HUDEP-2 (cell line): ENCODE measurements around the gene CAMTA1.

Experiments used
- DNase-seq, 76 experiments: peaks; one replicate each; lab custom pipeline; 2025; ENCODE audit not compliant: unreplicated experiment in 76 of 76; lab: John Stamatoyannopoulos, UW

Gene CAMTA1

GRCh38 chr1:7432900-7433380 lies 647.7 kb downstream of the CAMTA1 start:
- no peak for DNase-seq

- DNase-seq = no peak
Measured at GRCh38 chr1:7434566-7434965, 649.3 kb downstream of the CAMTA1 start.

GRCh38 chr1:7435276-7436055 lies 650.2 kb downstream of the CAMTA1 start:
- no peak for DNase-seq

DNA sequence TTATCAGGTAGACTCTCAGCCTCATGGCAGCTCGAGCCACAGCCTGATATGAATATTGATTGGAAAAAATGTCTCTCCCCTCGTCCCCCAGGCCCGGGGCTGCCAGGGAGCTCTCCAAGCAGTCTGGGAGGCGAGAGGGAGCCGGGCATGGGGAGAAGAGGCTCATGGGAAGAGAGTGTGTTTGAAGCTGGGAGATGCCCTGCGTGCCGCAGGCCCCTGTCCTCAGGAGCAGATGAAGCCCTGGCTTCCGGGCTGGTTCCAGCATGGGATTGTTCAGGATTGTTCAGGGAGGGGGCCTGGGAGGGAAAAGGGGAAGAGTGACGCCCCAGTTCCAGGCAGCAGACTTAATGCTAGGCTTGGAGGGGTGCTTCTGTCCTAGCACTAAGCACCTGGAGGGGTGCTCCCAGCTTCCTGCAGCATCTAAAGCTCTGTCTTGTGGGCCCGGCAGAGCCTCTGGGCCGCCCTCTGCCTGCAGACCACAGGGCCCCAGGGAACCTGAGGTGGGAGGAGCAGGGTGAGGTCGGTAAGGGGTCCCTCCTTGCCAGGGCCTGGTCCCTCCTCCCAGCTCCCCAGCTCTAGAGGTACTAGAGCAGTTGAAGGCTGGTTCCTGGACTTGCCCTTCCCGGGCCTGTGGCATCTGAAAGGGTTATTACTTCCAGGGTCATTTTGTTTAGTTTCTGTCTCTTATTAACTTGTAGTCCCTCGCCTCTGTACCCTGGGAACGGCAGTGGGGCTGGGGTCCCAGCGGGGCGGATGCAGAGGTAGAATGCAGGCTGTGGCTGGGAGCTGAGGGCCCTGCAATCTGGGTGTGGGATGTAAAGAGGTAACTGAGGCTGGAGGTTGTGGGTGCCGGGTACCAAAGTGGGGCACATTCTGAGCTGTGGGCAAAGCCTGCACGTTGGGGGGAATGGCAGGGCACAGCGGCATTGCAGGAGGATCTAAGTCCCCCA lies 651.1 kb downstream of the CAMTA1 start:
- no peak for DNase-seq

DNA sequence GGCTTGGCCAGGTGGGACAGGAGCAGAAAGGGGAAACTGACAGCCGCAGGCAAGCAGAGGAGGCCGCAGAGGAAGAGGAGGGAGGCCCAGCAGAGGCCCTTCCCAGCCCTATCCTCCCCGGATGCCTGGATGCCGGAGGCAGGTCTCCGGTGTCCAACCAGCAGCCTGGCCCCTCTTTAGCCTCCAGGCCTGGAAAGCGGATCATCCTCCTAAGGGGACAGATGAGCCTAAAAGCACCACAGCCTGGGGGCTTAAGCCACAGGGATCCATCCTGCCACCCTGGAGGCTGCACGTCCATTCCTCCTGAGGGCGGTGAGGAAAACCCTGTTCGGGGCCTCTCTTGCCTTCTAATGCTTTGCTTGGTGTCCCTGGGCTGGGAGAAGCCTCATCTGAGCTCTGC lies 651.8 kb downstream of the CAMTA1 start:
- no peak for DNase-seq

GRCh38 chr1:7437608-7438395 lies 652.5 kb downstream of the CAMTA1 start:
- DNase-seq = no peak

GRCh38 chr1:7438396-7438785 lies 653.1 kb downstream of the CAMTA1 start:
- no peak for DNase-seq

GRCh38 chr1:7438921-7439655 lies 653.8 kb downstream of the CAMTA1 start:
- no peak for DNase-seq

- no peak for DNase-seq
Measured at GRCh38 chr1:7440154-7440553, 654.9 kb downstream of the CAMTA1 start.

DNA sequence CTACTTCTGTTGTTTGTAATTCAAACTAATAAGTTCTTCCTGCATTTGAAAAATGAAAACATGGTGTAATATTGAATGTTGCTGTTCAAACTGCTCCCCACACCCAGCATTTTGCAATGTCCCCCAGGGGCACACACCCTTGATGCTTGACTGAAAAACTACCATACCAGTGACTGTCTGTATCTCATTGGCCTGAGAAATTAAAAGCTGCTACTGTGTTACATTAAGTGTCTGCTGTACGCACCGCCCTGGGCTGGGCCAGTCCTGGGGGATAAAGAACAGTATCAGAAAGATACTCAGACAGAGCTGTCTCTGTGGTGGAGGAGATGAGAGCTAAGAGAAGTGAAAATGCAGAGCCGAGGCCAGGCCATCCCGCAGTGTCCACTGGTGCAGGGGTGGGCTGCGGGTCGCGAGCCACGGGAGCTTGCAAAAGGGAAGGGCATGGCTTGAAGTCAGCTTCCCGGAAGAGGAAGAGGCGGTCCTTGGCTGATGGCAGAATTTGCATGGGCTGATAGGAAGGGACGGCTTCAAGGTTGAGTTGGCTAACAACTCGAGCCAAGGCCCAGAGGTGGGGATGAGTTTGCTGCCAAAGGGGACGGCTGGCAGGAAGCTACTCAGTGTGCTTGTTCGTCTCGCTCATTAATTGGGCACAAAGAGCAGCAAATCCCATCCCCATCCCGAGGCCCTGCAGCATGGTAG lies 656.0 kb downstream of the CAMTA1 start:
- DNase-seq = no peak

- DNase-seq = no peak
Measured at GRCh38 chr1:7442036-7442435, 656.8 kb downstream of the CAMTA1 start.

- no peak for DNase-seq
Measured at GRCh38 chr1:7442918-7443317, 657.7 kb downstream of the CAMTA1 start.

- no peak for DNase-seq
Measured at GRCh38 chr1:7444363-7444762, 659.1 kb downstream of the CAMTA1 start.

GRCh38 chr1:7447093-7447492 lies 661.8 kb downstream of the CAMTA1 start:
- DNase-seq = no peak

DNA sequence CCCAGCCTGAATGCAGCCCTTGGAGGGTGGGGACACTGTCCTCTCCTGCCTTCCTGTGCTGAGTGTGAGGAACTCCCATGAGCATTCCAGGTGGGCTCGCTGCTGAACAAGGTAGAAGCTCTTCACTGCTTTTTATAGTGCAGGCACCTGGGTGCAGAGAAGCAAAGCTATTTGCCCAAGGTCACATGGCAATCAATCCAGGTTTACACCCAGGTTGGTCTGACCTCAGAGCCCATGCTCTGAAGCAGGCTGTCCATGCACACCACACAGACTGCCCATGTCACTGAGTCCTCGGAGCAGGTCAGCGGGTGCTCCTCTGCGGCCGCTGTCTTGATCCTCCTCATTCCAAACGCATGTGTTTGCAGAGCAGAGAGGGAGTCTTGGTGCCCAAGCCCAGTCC lies 662.5 kb downstream of the CAMTA1 start:
- peak in 1 of 76 experiments; percentile 2 for DNase-seq

DNA sequence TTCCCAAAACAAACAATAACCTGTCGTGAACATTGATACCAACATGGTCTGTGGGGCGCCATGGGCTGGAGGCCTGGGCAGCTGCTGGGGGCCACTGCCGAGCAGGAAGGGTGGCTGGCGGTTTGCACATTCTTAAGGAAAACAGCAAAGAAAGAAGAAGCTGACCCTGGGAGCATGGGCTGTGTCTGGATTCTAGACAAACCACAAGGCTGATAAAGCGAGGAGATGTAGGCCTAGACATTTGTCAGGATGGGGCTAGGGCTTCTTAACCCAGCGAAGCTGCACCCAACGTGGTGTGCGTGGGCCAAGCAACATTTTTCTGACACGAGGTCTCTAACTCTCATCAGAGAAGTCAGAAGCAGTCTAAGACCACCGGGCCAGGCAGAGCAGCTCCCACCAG lies 663.7 kb downstream of the CAMTA1 start:
- DNase-seq = no peak

GRCh38 chr1:7449750-7450149 lies 664.5 kb downstream of the CAMTA1 start:
- DNase-seq = no peak

DNA sequence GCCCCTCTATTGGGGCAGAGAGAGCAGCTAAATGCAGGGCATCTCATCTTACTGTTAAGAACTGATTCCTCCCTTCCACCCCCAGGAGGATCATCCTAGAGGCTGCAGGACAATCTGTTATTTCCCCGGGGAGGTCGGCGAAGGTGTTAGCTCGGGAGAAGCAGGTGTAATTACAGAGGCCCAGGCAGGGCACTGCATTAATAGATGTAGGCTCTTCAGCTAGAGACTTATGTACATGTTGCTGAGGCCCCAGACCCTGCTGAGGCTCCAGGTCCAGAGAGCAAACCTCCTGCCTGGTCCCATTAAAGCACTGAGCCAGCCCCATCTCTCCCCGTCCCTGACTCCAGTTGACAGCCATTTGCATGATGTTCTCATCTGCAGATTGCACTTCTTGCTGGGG lies 665.6 kb downstream of the CAMTA1 start:
- DNase-seq = no peak

DNA sequence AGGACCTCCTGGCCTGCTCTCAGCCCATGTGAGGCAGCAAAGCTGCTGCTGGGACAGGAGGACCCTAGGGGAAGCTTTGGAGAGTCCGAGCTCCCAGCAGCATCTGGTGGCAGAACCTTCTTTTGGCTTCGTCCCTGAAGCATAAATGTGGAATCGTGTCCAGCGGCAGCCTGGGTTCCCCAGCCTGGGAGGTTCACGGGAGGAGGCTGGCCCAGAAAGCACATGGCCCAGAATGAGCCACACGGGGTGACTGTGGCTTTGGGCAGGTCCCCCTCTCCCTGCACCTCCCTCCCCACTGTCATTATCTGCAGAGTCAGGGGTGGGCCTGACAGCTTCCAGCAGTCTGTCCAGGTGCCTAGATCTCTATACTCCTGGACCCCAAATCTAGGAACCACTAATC lies 667.8 kb downstream of the CAMTA1 start:
- DNase-seq = no peak
